ENCODE data around the gene UCK1. TPM values are rescaled to one million over a fixed set of nuclear protein-coding genes. Genes with fewer than 3 reads are reported as not detected.

Gene UCK1
- 31.2 TPM for polyA plus RNA-seq (2013, experiment 1 of 2)
- 31.1 TPM for polyA plus RNA-seq (2013, experiment 2 of 2)

DNA sequence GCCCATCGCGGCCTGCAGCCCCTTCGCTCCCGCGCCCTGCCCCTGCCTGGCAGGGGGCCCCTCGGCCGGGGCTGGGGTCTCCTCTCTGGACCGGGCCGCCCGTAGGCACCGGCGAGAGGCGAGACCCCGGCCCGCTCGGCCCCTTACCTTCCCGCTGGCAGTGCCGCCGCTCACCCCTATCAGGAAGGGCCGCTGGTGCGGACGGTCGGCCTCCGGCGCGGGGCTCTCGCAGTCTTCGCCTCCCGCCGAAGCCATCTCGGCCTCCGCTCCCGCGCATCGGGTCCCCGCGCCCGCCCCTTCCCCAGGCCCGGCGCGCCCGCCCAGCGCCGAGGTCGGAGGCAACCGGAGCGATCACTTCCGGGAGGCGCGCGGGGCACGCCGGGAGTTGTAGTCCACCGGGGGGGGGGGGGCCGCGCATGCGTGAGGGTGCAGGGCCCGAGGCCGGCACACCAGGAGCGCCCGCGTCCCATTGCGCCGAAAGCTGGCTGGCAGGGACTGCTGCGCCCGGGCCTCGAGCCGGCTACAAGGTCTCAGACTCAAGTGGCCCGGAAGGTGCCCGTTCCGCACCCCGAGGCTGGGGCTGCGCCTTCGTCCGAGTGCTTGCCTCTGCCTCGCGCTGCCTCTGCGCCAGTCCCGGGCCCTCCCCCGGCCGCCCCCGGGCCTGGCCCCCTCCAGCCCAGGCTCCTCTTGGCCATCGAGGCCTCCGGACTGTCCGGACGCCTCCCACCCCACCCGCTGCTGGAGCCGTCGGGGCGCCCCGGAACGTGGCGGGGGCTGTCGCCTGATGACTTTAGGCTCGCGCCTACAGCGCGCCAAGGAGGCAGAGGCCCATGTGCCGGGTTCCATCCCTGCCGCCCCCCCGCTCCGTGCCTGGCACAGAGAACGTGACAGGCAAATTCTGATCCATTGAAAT lies at the start of gene UCK1:
Gene UCK1, minus strand, starts transcription at position 344 of the 913 bp plus-strand sequence. Its CDS starts 89 bp downstream, at position 255.
- no peaks in the 10 kb centered on the region; the same call in 1 of the 2 replicates for H3K4me1 ChIP-seq (ENCODE audit: insufficient read depth, low read length)
- peak within 1 kb of the TSS; percentile 75 for H3K4me3 ChIP-seq (ENCODE audit: low read length)
- H3K9me3 ChIP-seq (ENCODE audit: insufficient read depth, low read depth, low read length): no peaks in the 10 kb centered on the region
- H3K27ac ChIP-seq (ENCODE audit: low read depth, low read length): no peak within 1 kb of the TSS
- WGBS: 12% methylated on average over 103 of the region's 103 CpGs
- H3K9ac ChIP-seq (ENCODE audit: low read depth, low read length): peak within 1 kb of the TSS; percentile 71
- peaks cover 38% of the 10 kb centered on the region for H3K36me3 ChIP-seq (ENCODE audit: insufficient read depth, low read length)
- no peaks in the 10 kb centered on the region for H3K27me3 ChIP-seq (ENCODE audit: insufficient read depth, low read length)

DNA sequence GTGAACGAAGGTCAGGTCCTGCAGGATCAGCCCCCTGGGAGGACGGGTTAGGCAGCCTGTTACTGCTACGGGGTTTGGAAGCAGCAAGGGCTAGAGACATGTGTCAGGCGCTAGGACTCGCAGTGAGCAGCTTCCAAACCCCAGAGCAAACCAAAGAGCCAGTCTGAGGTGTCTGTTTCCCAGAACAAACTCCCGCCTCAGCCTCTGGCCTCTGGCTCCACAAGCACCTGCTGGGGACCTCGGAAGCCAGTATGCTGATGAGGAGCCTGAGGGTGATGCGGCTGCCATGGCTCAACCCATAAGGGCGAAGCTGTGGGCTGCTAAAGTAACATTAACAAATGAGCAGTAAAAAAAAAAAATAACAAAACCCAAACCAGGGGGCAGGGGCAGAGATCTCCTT lies 49.3 kb upstream of the UCK1 start:
- 93% methylated on average over 8 of the region's 9 CpGs for WGBS
- Histone ChIP-seq H3K4me3 (ENCODE audit: low read length) (no peak overlapping the region), H3K9me3 (ENCODE audit: insufficient read depth, low read depth, low read length) (no peaks in the 10 kb centered on the region), H3K27me3 (ENCODE audit: insufficient read depth, low read length) (no peaks in the 10 kb centered on the region), H3K36me3 (ENCODE audit: insufficient read depth, low read length) (peaks cover 57% of the 10 kb centered on the region), H3K4me1 (ENCODE audit: insufficient read depth, low read length) (no peaks in the 10 kb centered on the region), H3K27ac (ENCODE audit: low read depth, low read length) (no peak overlapping the region), H3K9ac (ENCODE audit: low read depth, low read length) (no peak overlapping the region)

GRCh38 chr9:131579789-131580211 lies 48.7 kb upstream of the UCK1 start:
- Histone ChIP-seq H3K9ac (ENCODE audit: low read depth, low read length) (no peak overlapping the region), H3K27me3 (ENCODE audit: insufficient read depth, low read length) (no peaks in the 10 kb centered on the region), H3K36me3 (ENCODE audit: insufficient read depth, low read length) (peaks cover 54% of the 10 kb centered on the region), H3K4me3 (ENCODE audit: low read length) (no peak overlapping the region), H3K4me1 (ENCODE audit: insufficient read depth, low read length) (no peaks in the 10 kb centered on the region), H3K27ac (ENCODE audit: low read depth, low read length) (no peak overlapping the region), H3K9me3 (ENCODE audit: insufficient read depth, low read depth, low read length) (no peaks in the 10 kb centered on the region)
- 94% methylated on average over 8 of the region's 8 CpGs for WGBS

GRCh38 chr9:131578731-131579504 lies 47.9 kb upstream of the UCK1 start:
- Histone ChIP-seq H3K27ac (ENCODE audit: low read depth, low read length) (no peak overlapping the region), H3K36me3 (ENCODE audit: insufficient read depth, low read length) (peaks cover 46% of the 10 kb centered on the region), H3K27me3 (ENCODE audit: insufficient read depth, low read length) (no peaks in the 10 kb centered on the region), H3K4me3 (ENCODE audit: low read length) (no peak overlapping the region), H3K4me1 (ENCODE audit: insufficient read depth, low read length) (no peaks in the 10 kb centered on the region), H3K9ac (ENCODE audit: low read depth, low read length) (no peak overlapping the region), H3K9me3 (ENCODE audit: insufficient read depth, low read depth, low read length) (no peaks in the 10 kb centered on the region)
- 90% methylated on average over 26 of the region's 26 CpGs for WGBS

DNA sequence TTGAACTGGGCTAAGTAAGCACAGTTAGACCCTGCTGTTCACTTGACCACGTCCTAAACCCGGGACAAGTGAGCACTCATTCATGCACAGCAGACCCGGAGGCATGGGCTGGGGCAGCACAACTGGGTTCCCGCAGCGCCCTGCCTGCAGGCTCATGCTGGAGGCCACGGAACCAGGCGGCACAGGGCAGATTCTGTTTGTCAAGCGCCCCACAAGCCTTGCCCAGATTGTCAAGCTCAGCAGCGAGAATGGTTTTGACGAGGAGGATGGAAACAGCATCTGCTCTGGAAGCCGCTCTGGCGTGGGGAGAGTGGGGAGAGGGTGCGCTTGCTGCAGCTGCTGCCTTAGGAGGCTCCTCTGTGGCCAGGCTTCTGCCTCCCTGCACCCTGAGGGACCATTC lies 47.0 kb upstream of the UCK1 start:
- Histone ChIP-seq H3K27ac (ENCODE audit: low read depth, low read length) (no peak overlapping the region), H3K4me3 (ENCODE audit: low read length) (no peak overlapping the region), H3K36me3 (ENCODE audit: insufficient read depth, low read length) (peaks cover 41% of the 10 kb centered on the region), H3K9me3 (ENCODE audit: insufficient read depth, low read depth, low read length) (no peaks in the 10 kb centered on the region), H3K27me3 (ENCODE audit: insufficient read depth, low read length) (no peaks in the 10 kb centered on the region), H3K4me1 (ENCODE audit: insufficient read depth, low read length) (no peaks in the 10 kb centered on the region), H3K9ac (ENCODE audit: low read depth, low read length) (no peak overlapping the region)
- 95% methylated on average over 13 of the region's 13 CpGs for WGBS

DNA sequence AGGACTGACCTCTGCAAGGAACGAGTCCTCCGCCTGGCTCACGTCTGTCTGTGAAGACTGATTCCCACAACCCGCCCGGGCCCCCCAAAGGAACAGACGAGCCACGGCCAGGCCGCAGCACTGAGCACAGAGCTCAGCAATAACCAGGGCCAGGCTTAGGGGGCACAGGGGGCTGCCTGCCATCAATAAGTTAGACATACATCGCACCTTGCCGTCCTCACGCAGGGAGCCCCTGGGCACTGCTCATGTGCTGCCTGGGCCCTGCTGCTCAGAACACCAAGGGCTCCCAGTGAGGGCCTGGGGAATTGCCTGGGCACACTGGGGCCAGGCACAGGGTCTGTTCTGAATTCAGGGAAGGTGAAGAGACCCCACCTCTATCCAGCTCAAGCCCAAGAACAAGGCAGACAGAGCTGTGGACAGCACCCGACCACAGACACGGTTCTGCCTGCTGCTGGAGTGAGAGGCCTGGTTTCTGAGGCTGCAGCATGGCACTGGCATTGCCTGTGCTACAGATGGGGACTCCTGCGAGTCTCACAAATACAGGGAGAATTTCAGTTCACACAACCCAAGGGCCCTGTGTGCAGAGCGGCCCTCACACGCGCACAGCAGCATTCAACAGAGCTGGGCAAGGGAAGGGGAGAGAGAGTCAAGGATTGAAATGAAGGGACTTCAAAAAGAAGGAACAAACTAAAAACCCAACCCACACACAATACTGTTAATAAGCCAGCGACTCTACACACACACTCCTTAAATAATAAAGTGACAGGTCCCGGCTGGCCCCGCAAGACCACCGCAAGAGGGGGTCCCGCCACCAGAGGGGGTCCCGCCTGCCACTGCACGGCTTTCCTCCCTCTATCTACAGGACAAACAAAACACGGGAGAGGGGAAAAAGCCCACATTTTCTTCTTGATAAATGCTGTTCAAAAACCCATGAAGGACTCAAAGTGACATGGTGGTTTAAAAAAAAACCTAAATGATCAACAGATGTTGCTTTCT lies 46.2 kb upstream of the UCK1 start:
- Histone ChIP-seq H3K36me3 (ENCODE audit: insufficient read depth, low read length) (peaks cover 36% of the 10 kb centered on the region), H3K27me3 (ENCODE audit: insufficient read depth, low read length) (no peaks in the 10 kb centered on the region), H3K9me3 (ENCODE audit: insufficient read depth, low read depth, low read length) (no peaks in the 10 kb centered on the region), H3K9ac (ENCODE audit: low read depth, low read length) (no peak overlapping the region), H3K4me3 (ENCODE audit: low read length) (no peak overlapping the region), H3K4me1 (ENCODE audit: insufficient read depth, low read length) (no peaks in the 10 kb centered on the region), H3K27ac (ENCODE audit: low read depth, low read length) (no peak overlapping the region)
- 95% methylated on average over 25 of the region's 25 CpGs for WGBS

- H3K4me3 ChIP-seq (ENCODE audit: low read length): no peak overlapping the region
- no peaks in the 10 kb centered on the region for H3K4me1 ChIP-seq (ENCODE audit: insufficient read depth, low read length)
- no peak overlapping the region for H3K27ac ChIP-seq (ENCODE audit: low read depth, low read length)
- H3K27me3 ChIP-seq (ENCODE audit: insufficient read depth, low read length): no peaks in the 10 kb centered on the region
- no peak overlapping the region for H3K9ac ChIP-seq (ENCODE audit: low read depth, low read length)
- 95% methylated on average over 23 of the region's 23 CpGs for WGBS
- peaks cover 30% of the 10 kb centered on the region for H3K36me3 ChIP-seq (ENCODE audit: insufficient read depth, low read length)
- H3K9me3 ChIP-seq (ENCODE audit: insufficient read depth, low read depth, low read length): no peaks in the 10 kb centered on the region
These were observed 45.1 kb upstream of the UCK1 start for GRCh38 chr9:131575946-131576853.

DNA sequence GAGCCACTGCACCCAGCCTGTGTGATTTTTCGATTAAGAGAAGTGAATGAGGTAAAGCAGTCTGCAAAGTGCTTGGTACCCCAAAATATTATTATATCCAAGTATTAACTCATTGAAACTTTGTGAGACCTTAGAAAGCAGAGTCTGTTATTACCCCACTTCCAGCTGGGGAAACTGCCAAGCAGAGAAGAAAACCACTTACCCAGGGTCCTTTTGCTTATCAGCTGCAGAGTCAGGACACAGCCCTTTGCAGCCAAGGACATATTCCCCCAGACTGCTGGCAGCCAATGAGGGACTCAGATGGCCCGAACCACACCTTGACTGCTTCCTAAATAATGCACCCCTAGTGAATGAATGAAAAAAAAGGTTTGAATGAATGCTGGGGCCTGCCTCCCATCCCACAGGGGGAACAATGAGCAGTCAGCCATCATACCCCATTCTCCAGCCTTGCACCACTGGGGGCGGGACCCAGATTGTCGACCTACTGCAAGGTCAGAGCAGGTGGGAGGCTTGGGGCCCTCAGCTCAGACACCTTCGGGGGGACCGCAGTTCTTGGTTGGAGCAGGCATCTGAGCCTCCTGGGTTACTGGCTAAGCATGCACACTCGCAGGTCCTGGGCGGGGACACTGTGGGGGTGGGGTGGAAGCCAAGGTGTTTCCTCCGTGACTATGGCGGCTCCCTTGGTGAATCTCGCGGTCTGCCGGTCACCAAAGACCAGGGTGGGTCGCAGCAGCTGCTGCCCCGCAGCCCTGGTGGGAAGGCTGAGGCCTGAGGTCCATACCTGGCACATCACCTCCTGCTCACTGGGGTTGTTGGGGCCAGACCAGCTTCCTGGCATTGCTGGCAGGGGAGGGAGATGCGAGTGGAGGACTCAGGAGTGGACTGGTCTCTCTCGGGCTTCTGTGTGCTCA lies 43.9 kb upstream of the UCK1 start:
- H3K36me3 ChIP-seq (ENCODE audit: insufficient read depth, low read length): peaks cover 21% of the 10 kb centered on the region
- H3K4me3 ChIP-seq (ENCODE audit: low read length): no peak overlapping the region
- H3K9me3 ChIP-seq (ENCODE audit: insufficient read depth, low read depth, low read length): no peaks in the 10 kb centered on the region
- no peaks in the 10 kb centered on the region for H3K27me3 ChIP-seq (ENCODE audit: insufficient read depth, low read length)
- no peaks in the 10 kb centered on the region for H3K4me1 ChIP-seq (ENCODE audit: insufficient read depth, low read length)
- H3K27ac ChIP-seq (ENCODE audit: low read depth, low read length): no peak overlapping the region
- 95% methylated on average over 16 of the region's 17 CpGs for WGBS
- no peak overlapping the region for H3K9ac ChIP-seq (ENCODE audit: low read depth, low read length)

- 0 out of 2 replicates have a peak, but pooled peaks cover 3% of the 10 kb centered on the region for H3K9me3 ChIP-seq (ENCODE audit: insufficient read depth, low read depth, low read length)
- no peaks in the 10 kb centered on the region for H3K4me1 ChIP-seq (ENCODE audit: insufficient read depth, low read length)
- WGBS: 95% methylated on average over 8 of the region's 8 CpGs
- H3K9ac ChIP-seq (ENCODE audit: low read depth, low read length): no peak overlapping the region
- H3K36me3 ChIP-seq (ENCODE audit: insufficient read depth, low read length): peaks cover 6% of the 10 kb centered on the region; the same call in 1 of the 2 replicates
- H3K27me3 ChIP-seq (ENCODE audit: insufficient read depth, low read length): no peaks in the 10 kb centered on the region
- H3K27ac ChIP-seq (ENCODE audit: low read depth, low read length): no peak overlapping the region
- H3K4me3 ChIP-seq (ENCODE audit: low read length): no peak overlapping the region
These were observed 36.8 kb upstream of the UCK1 start for GRCh38 chr9:131567910-131568309.

All from HUES64 (cell line).